NB4 (cell line): Measurements from ENCODE around the gene CEMIP.

Experiments used
- POLR2A ChIP-seq: IDR thresholded peaks from 2 replicates; pipeline ENCODE4 v1.6.1; 2011; ENCODE audit warnings: mild to moderate bottlenecking; ENCODE audit not compliant: insufficient read length; ENCODE audit errors: extremely low read depth
- TF ChIP-seq, protein P1 (sequence below): IDR thresholded peaks from one replicate; pipeline ENCODE4 v1.5.1; 2012; ENCODE audit warnings: low read depth, low read length

DNA sequence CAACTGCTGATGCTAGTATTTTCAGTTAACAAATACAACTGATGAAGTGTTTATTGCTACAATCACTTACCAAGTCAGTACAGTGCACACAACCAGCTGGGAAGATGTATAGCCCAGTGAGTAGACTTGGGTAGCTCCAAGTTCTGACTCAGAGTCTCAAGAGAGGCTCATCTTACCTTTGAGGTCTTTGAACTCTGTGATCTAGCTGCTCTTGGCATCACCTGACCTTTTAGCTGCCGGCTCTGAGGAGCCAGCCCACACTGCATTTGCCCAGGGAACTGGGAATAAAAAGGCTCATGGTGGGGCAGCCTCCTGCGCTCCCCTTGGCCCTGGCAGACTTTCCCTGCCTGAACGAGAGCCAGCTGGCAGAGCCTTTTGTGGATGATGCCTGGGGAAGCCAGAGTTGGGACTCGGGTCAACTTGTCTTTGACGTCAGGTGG lies 82.6 kb downstream of the CEMIP start:
- TF ChIP-seq, protein P1, sequence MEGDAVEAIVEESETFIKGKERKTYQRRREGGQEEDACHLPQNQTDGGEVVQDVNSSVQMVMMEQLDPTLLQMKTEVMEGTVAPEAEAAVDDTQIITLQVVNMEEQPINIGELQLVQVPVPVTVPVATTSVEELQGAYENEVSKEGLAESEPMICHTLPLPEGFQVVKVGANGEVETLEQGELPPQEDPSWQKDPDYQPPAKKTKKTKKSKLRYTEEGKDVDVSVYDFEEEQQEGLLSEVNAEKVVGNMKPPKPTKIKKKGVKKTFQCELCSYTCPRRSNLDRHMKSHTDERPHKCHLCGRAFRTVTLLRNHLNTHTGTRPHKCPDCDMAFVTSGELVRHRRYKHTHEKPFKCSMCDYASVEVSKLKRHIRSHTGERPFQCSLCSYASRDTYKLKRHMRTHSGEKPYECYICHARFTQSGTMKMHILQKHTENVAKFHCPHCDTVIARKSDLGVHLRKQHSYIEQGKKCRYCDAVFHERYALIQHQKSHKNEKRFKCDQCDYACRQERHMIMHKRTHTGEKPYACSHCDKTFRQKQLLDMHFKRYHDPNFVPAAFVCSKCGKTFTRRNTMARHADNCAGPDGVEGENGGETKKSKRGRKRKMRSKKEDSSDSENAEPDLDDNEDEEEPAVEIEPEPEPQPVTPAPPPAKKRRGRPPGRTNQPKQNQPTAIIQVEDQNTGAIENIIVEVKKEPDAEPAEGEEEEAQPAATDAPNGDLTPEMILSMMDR, result no peak
- TF ChIP-seq POLR2A, result no peak
